NCI-H524 (cell line): ENCODE measurements around the gene SPATA6L.

Experiments
- DNase-seq, 2 experiments: peaks; one replicate each; lab custom pipeline; 2025; lab: John Stamatoyannopoulos, UW

Gene SPATA6L

GRCh38 chr9:4549751-4550295 is 116.5 kb downstream of the SPATA6L start:
- no peak for DNase-seq

DNA sequence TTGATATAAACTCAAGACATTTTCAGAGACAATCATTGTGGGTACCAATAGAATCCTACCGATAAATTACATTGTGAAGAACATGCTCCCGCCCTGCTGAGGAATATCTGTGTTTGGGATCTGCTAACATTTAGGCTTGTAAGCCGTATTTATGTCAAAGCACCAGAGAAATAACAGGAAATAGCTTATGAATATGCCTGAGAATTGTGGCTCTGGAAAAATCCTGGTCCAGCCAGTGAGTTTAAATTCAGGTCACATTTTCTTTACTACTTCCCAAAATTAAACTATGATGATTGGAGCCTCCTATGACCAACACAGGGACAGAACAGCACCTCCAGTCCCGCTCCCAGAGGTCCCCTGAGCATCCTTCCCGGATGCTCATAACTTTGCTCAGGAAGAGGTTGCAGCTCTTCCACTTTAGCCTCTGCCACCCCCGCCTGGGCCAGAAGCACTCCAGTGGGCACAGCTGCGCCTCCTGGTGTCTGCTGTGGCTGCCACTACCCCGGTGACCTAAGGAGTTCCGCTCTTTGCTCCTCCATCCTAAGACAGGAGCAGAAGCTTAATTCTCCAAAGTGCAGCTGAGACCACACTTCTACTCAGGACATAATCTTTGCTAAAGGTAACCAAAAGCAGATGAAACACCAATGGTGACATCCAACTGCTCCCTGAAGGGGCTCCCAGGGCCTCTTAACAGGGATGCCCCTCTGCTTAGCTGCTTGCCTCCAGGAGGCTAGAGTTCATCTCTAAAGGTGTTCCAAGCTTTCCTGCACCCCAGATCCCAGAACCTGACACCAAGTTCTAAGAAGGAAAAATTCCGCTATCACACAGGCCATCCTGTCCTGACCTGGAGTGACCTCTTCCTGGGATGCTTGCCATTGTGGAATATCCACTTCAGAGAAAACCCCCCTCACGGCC is 117.2 kb downstream of the SPATA6L start:
- peak in 1 of 2 experiments; percentile 4 for DNase-seq
